ENCODE measurements around the gene E2F6. TPM values are rescaled to one million over a fixed set of nuclear protein-coding genes. Genes with fewer than 3 reads are reported as not detected.

The E2F6 gene
- total RNA-seq, result 12.2 TPM
- long read RNA-seq, transcript E2F6-202 (7 exons, 3,218 nt), result major isoform, 9 of 26 reads
- long read RNA-seq, transcript E2F6-206 (8 exons, 3,296 nt), result minor isoform, 7 of 26 reads
- long read RNA-seq, partial matches to known transcripts, result 0 of 26 reads
- long read RNA-seq, other reads (novel, unspliced or antisense), result 2 of 26 reads

- intact Hi-C loops (cut with DNase I), result no loop called here
- DNase-seq (peak; percentile 95), ATAC-seq (ENCODE audit: poor library complexity) (peak; percentile 97)
Measured at GRCh38 chr2:11465485-11466306, at the start of gene E2F6. E2F6 (minus strand) TSS chr2:11466161; CDS start chr2:11465879, 282 bp downstream.

GRCh38 chr2:11515490-11515981 lies 49.6 kb upstream of the E2F6 start:
- DNase-seq (no peak), ATAC-seq (ENCODE audit: poor library complexity) (no peak)

GRCh38 chr2:11514904-11515303 lies 48.9 kb upstream of the E2F6 start:
- intact Hi-C loops (cut with DNase I), result no loop called here
- ATAC-seq (ENCODE audit: poor library complexity) (no peak), DNase-seq (no peak)

More at GRCh38 chr2:11515490-11515981, 49.6 kb upstream of the E2F6 start:
- intact Hi-C loops (cut with DNase I), result no loop called here

- ATAC-seq (ENCODE audit: poor library complexity) (no peak), DNase-seq (no peak)
- intact Hi-C loops (cut with DNase I), result no loop called here
Measured at GRCh38 chr2:11514081-11514730, 48.2 kb upstream of the E2F6 start.

GRCh38 chr2:11513319-11513718 lies 47.4 kb upstream of the E2F6 start:
- no peak for ATAC-seq (ENCODE audit: poor library complexity)
- intact Hi-C loops (cut with DNase I), result no loop called here

GRCh38 chr2:11512431-11512830 lies 46.5 kb upstream of the E2F6 start:
- ATAC-seq (ENCODE audit: poor library complexity) (no peak), DNase-seq (no peak)
- intact Hi-C loops (cut with DNase I), result no loop called here

More at GRCh38 chr2:11513319-11513718, 47.4 kb upstream of the E2F6 start:
- DNase-seq, result no peak

- ATAC-seq (ENCODE audit: poor library complexity) (no peak), DNase-seq (no peak)
- intact Hi-C loops (cut with DNase I), result no loop called here
Measured at GRCh38 chr2:11509657-11510360, 43.8 kb upstream of the E2F6 start.

- ATAC-seq (ENCODE audit: poor library complexity) (no peak), DNase-seq (no peak)
- intact Hi-C loops (cut with DNase I), result no loop called here
Measured at GRCh38 chr2:11508279-11508678, 42.3 kb upstream of the E2F6 start.

GRCh38 chr2:11507517-11507916 lies 41.6 kb upstream of the E2F6 start:
- intact Hi-C loops (cut with DNase I), result no loop called here
- ATAC-seq (ENCODE audit: poor library complexity) (no peak), DNase-seq (no peak)

- ATAC-seq (ENCODE audit: poor library complexity) (peak; percentile 56), DNase-seq (no peak)
- intact Hi-C loops (cut with DNase I), result no loop called here
Measured at GRCh38 chr2:11506611-11506969, 40.6 kb upstream of the E2F6 start.

- intact Hi-C loops (cut with DNase I), result no loop called here
- ATAC-seq (ENCODE audit: poor library complexity) (peak; percentile 15), DNase-seq (no peak)
Measured at GRCh38 chr2:11505652-11506610, 40.0 kb upstream of the E2F6 start.

GRCh38 chr2:11503354-11503927 lies 37.5 kb upstream of the E2F6 start:
- ATAC-seq (ENCODE audit: poor library complexity) (no peak), DNase-seq (no peak)
- intact Hi-C loops (cut with DNase I), result no loop called here

GRCh38 chr2:11502740-11503292 lies 36.9 kb upstream of the E2F6 start:
- ATAC-seq (ENCODE audit: poor library complexity) (no peak), DNase-seq (no peak)
- intact Hi-C loops (cut with DNase I), result no loop called here

- intact Hi-C loops (cut with DNase I), result no loop called here
- no peak for ATAC-seq (ENCODE audit: poor library complexity)
Measured at GRCh38 chr2:11500702-11501303, 34.8 kb upstream of the E2F6 start.

GRCh38 chr2:11499081-11499743 lies 33.3 kb upstream of the E2F6 start:
- intact Hi-C loops (cut with DNase I), result no loop called here
- DNase-seq, result no peak
- no peak for ATAC-seq (ENCODE audit: poor library complexity)

More at GRCh38 chr2:11500702-11501303, 34.8 kb upstream of the E2F6 start:
- no peak for DNase-seq

- peak; percentile 95 for ATAC-seq (ENCODE audit: poor library complexity)
- intact Hi-C loops (cut with DNase I), result no loop called here
- DNase-seq, result peak; percentile 93
Measured at GRCh38 chr2:11498543-11499034, 32.6 kb upstream of the E2F6 start.

All from Right ventricle myocardium superior (tissue), 1 donor.